NCI-H2081 (cell line): Measurements from ENCODE around the gene NBAS.

Experiments
- DNase-seq, 2 experiments: peaks; one replicate each; lab custom pipeline; 2025; lab: John Stamatoyannopoulos, UW

Gene NBAS

GRCh38 chr2:15307526-15307925, 253.6 kb downstream of the NBAS start:
- no peak for DNase-seq

DNA sequence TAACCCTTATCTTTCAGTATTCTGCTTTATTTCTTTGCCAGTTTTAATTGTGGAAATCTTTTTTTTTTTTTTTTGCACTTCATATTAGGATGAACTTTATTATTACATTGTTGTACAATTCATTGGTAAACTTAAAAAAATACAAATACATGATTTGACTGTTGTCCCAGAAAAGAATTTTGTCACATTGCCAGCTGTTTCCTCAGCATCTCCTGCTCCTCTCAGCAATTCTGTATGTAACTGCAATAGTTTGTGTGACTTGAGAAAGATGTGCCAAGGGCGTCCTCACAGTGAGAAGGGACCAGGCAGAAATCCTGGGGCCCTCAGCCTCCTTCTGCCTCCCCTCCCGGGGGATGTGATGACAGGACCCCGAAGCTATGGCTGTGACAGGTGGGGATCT, 254.4 kb downstream of the NBAS start:
- DNase-seq, result no peak

DNA sequence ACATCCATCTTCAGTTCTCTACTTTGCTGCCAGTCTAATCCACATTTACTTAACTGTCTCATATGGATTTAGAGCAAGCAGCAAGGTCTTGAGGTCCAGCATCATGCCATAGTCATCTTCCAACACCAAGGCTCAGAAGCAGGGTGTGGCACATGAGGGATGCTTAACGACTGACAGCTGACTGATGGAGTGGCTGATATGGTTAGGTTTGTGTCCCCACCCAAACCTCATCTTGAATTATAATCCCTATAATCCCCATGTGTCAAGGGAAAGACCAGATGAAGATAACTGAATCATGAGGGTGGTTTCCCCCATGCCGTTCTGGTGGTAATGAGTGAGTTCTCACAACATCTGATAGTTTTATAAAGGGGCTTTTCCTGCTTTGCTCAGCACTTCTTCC, 257.3 kb downstream of the NBAS start:
- DNase-seq, result no peak

- DNase-seq, result no peak
Observed at GRCh38 chr2:15302154-15302553, 259.0 kb downstream of the NBAS start.

GRCh38 chr2:15300624-15301573, 260.2 kb downstream of the NBAS start:
- DNase-seq, result no peak

DNA sequence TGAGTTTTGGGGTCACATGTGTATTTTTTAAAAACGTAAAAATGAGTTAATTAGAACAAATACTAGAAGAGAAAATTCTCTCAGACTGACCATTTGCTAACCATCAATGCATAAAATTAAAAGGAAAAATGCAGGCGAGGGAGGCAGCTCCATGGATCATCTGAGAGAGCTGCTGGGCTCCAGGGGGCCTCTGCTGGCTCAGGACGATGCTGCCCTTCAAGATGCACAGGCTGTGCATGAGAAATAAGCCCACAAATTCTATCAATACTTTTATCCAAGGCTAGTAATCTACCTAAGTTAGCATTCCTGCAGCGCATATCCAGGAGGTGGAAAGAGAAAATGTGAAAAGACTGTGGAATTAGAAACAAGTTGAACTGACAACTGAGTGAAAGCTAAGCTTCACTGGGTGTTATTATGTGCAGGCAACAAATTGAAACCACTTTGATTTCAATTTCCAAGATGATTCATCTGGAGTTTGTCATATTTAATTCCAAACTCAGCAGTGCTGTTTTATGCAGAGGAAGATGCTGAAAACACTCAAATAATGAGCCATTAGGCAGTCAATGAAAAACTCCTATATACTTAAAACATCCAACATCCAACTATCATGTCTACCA, 261.1 kb downstream of the NBAS start:
- no peak for DNase-seq

DNA sequence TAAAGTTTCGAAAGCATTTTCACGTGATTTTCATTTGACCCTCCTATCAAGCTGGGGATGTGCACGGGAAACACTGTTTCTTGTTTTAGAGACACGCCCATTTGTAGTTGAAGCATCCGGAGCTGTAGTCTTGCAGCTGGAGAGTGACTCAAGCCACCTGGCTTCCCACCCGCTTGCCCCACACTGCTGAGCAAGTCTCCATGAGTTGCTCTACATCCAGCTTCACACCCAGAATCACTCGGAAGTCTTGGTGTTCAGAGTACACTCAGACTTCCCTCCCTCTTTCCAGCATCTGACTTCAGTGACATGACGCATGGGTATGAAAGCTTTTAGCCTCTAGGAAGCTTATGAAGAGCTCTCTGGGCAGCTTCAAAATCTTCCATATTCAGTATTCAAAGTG, 262.4 kb downstream of the NBAS start:
- DNase-seq, result no peak

DNA sequence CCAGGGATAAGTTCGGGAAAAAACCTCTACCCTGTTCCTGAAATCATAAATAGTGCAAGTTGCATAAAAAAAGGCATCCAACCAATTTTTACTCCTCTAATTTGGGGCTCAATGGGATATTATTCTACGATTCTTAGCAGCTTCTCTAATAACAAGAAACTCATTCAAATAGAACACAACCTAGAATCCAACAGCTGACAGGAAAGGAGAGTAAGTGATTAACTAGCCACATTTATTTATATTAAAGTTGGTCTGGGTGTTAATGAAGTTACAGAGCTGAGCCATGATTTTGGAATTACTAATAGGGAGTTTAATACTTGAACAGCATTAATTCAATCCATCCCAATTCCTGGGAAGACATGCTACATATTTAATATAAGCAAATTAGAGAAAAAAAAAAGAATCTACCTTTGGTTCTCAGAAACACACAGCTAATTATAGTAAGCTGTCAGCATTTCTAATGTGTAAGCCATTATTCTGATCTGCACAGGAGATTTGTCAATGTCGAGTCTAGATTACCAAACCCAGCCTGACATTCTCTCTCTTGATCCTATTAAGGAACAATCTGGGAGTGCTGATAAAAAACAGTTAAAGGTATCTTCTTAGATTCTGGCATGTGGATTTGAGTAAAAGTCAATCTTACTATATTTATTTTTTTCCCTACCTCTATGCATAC, 267.7 kb downstream of the NBAS start:
- DNase-seq, result no peak

- no peak for DNase-seq
Observed at GRCh38 chr2:15287447-15288184, 273.5 kb downstream of the NBAS start.

- DNase-seq, result peak; percentile 89 to 99
Observed at GRCh38 chr2:15284614-15285013, 276.5 kb downstream of the NBAS start.

DNA sequence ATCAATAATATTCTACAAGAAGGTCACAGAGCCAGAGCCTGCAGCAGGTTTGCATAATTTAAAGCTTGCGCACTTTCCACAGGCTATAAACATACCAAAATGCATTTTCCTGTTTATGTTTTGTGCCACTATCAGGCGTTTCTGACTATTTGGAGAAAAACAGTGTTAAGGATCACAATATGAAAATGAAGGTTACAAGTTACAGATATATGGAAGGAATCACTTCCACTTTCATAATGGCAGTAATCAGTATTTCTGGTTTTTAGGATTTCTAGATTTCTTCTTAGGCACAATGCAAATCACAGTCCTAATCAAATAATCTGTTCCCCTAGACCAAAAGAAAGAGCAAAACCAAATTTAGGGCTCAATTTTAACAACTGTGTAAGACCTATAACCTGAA, 279.5 kb downstream of the NBAS start:
- no peak for DNase-seq

GRCh38 chr2:15279201-15279876, 281.8 kb downstream of the NBAS start:
- no peak for DNase-seq

GRCh38 chr2:15278296-15278695, 282.8 kb downstream of the NBAS start:
- no peak for DNase-seq

- no peak for DNase-seq
Observed at GRCh38 chr2:15275346-15275745, 285.8 kb downstream of the NBAS start.

GRCh38 chr2:15273452-15273851, 287.7 kb downstream of the NBAS start:
- DNase-seq, result no peak

GRCh38 chr2:15272942-15273341, 288.2 kb downstream of the NBAS start:
- DNase-seq, result no peak

DNA sequence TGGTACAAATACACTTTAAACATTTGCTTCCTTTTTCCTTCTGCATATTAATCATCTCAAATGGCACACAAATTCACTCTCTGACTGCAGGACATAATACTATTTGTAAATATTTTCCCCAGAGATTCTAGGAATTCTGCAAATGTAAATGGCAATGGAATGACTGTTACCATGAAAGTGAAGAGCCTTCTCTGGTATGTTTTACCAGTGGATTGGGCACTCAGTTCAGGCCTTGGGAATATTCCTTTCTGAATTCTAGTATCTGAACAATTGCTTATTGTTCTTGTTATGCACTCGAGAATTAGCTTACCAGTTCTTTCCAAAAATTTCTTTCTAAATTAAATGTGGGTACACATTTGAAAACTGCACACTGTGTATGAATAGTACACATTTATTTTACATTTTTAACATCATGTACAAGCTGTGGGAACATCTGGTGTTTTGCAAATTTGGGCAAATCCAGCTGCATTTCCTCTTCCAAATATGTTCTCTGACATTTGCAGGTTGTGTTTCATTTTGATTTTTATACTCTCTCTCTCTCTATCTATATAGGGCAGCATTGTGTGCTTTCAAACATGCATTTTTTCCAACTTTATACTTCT, 289.1 kb downstream of the NBAS start:
- no peak for DNase-seq

DNA sequence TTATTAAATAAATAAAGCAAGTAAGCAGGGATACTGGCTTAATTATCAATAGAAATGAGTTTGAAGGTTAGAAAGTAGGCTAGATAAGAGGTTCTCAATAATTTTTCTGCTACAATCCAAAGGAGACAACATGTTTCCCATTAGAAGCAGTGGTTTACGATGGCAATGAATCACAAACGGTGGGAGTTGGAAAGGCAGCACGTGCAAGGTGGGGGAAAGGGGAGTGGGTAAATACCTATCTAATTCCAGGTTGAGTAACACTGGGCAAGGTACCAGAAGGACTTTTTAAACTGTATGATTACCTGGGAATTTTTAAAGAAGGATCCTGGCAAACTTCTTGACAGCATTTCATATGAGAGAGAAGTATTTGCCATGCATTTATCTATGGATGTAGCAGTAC, 289.9 kb downstream of the NBAS start:
- peak; percentile 3 to 45 for DNase-seq

DNA sequence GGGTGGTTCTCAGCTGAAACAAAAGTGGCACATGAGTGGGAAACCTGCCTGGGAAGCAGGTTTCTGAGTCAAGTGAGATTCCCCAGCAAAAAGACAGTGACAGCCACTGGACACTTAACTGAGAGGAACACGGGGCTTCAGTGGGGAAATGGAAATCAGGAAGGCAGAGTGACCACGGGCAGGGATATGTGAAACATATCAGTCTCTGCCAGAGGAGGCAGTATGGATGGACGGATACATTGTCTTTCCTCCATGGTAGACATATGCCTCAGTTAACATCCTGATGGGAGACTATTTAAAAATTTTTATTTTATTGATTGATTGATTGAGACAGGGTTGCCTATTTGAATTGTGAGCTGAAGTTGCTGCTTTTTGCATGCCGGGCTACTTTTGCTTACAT, 292.1 kb downstream of the NBAS start:
- no peak for DNase-seq

GRCh38 chr2:15265889-15266288, 295.2 kb downstream of the NBAS start:
- DNase-seq, result no peak

DNA sequence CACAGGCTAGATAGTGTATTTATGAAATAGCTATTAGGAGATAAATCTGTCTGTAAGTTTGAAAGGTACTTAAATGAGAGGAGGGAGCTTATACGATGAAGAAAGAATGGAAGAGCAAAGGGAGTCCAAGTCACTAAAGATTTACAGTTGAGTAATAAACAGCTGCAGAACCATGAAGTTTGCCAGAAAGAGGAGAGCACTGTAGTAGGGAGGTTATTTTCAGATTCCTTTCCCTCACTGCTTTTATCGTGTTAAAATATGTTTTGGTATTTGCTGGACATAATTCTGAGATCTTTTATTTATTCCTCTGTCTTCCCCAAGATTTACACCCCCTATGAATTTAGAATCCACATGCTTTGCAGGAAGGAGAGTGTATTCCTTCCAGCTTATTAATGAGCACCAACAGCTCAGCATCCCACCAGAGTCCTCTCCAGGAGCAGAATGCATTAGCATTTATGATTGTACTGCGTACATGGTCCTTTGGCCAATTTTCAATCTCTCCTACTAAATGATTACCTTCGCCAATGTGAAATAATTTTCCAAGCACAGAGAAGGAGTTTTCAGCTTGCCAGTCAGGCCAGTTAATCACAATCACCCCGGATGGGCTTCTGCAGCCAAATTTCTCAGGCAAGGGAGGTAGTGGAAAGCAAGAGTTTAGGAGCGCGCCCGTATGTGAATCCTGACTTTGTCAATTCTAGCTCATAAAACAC, 297.0 kb downstream of the NBAS start:
- no peak for DNase-seq
